ENCODE measurements around the gene TMEM52.

The TMEM52 gene

DNA sequence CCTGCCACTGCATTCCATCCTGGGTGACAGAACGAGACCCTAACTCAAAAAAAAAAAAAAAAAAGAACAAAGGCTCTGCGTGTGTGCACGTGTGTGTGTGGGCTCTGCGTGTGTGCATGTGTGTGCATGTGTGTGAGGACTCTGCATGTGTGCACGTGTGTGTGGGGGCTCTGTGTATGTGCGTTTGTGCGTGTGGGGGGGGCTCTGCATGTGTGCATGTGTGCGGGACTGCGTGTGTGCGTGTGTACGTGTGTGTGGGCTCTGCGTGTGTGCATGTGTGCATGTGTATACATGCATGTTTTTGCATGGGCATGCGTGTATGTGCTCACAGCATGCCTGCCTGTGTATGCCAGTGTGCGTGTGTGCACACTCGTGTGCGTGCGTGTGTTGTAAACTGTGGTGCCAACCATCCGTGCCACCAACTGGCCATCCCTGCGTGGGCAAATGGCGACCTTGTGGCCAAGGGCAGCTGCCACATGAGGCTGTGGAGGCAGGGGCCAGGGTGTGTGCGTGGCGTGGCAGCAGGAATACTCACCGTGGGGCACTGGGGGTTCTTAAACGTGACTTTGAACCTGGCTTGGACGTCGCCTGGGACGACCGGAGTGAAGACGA is 26.8 kb upstream of the TMEM52 start:
- H3K4me1 ChIP-seq (ENCODE audit: low read length): no peaks in the 10 kb centered on the region
- H3K9me3 ChIP-seq (replicated peaks; ENCODE audit: insufficient read depth, low read length): no peaks in the 10 kb centered on the region
- TF ChIP-seq EZH2 (optimal IDR thresholded peaks at IDR 0.05; ENCODE audit: low read depth, low read length): no peak
- no peak for TF ChIP-seq EZH2phosphoT487 (IDR thresholded peaks at IDR 0.05; ENCODE audit: low read length)
- TF ChIP-seq, protein P1, sequence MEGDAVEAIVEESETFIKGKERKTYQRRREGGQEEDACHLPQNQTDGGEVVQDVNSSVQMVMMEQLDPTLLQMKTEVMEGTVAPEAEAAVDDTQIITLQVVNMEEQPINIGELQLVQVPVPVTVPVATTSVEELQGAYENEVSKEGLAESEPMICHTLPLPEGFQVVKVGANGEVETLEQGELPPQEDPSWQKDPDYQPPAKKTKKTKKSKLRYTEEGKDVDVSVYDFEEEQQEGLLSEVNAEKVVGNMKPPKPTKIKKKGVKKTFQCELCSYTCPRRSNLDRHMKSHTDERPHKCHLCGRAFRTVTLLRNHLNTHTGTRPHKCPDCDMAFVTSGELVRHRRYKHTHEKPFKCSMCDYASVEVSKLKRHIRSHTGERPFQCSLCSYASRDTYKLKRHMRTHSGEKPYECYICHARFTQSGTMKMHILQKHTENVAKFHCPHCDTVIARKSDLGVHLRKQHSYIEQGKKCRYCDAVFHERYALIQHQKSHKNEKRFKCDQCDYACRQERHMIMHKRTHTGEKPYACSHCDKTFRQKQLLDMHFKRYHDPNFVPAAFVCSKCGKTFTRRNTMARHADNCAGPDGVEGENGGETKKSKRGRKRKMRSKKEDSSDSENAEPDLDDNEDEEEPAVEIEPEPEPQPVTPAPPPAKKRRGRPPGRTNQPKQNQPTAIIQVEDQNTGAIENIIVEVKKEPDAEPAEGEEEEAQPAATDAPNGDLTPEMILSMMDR (IDR thresholded peaks at IDR 0.05; ENCODE audit: low read length): no peak
- H3K36me3 ChIP-seq (replicated peaks; ENCODE audit: insufficient read depth, low read length): no peaks in the 10 kb centered on the region
- H3K27me3 ChIP-seq (replicated peaks; ENCODE audit: insufficient read depth, low read length): peaks cover 91% of the 10 kb centered on the region
- no peak overlapping the region for H3K4me2 ChIP-seq (ENCODE audit: low read depth, low read length)
- no peak overlapping the region for H3K27ac ChIP-seq (ENCODE audit: low read length)
- no peaks in the 10 kb centered on the region for H3K79me2 ChIP-seq (ENCODE audit: low read length)
- no peak for DNase-seq
- no peaks in the 10 kb centered on the region for H3K9me2 ChIP-seq (replicated peaks; ENCODE audit: insufficient read depth, low read length)
- H3K4me3 ChIP-seq (ENCODE audit: low read length): no peak overlapping the region
- no peak overlapping the region for H3K9ac ChIP-seq (ENCODE audit: low read length)
- no peaks in the 10 kb centered on the region for H4K20me1 ChIP-seq (ENCODE audit: insufficient read depth, low read length)
- no peaks in the 10 kb centered on the region for H3F3A ChIP-seq (ENCODE audit: insufficient read depth, low read length)
- no peak overlapping the region for H2AFZ ChIP-seq (ENCODE audit: low read length)

DNA sequence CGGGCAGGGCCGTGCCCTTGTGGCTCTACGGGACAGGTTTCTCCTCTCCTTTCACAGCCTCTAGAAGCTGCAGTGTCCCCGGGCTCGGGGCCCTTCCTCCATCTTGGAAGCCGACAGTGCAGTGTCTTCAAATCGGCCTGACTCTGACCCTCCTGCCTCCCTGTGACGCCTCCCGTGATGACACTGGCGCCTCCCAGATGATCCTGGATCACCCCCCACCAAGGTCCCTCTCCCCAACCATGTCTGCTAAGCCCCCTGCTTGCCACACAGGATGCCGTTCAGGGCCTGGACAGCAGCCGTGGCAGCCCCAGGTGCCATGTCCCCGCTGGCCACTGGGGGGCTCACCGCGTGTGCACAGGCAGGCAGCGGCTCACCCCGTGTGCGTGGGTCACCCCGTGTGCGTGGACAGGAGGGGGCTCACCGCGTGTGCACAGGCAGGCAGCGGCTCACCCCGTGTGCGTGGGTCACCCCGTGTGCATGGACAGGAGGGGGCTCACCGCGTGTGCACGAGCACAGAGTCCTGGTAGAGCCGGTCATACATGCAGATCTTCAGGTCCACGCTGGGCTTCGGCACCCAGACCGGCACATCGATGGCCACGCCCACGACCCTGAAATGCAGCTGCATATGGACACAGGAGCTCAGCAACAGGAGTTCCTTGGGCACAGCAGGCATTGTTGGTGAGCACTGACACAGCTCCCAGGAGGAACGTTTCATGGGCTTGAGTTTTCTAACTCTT is 24.9 kb upstream of the TMEM52 start:
- Histone ChIP-seq H3K27ac (ENCODE audit: low read length) (no peak overlapping the region), H3K9ac (ENCODE audit: low read length) (no peak overlapping the region), H3K79me2 (ENCODE audit: low read length) (no peaks in the 10 kb centered on the region), H3F3A (ENCODE audit: insufficient read depth, low read length) (no peaks in the 10 kb centered on the region), H3K9me3 (replicated peaks; ENCODE audit: insufficient read depth, low read length) (no peaks in the 10 kb centered on the region), H3K36me3 (replicated peaks; ENCODE audit: insufficient read depth, low read length) (no peaks in the 10 kb centered on the region), H2AFZ (ENCODE audit: low read length) (no peak overlapping the region), H3K4me3 (ENCODE audit: low read length) (no peak overlapping the region), H3K9me2 (replicated peaks; ENCODE audit: insufficient read depth, low read length) (no peaks in the 10 kb centered on the region), H3K27me3 (replicated peaks; ENCODE audit: insufficient read depth, low read length) (peaks cover 90% of the 10 kb centered on the region), H3K4me2 (ENCODE audit: low read depth, low read length) (peak overlapping the region; percentile 4; the same call in 1 of the 2 replicates), H3K4me1 (ENCODE audit: low read length) (no peaks in the 10 kb centered on the region), H4K20me1 (ENCODE audit: insufficient read depth, low read length) (no peaks in the 10 kb centered on the region)
- no peak for TF ChIP-seq EZH2 (optimal IDR thresholded peaks at IDR 0.05; ENCODE audit: low read depth, low read length)
- TF ChIP-seq, protein P1 (IDR thresholded peaks at IDR 0.05; ENCODE audit: low read length): peak; percentile 84
- DNase-seq: peak; percentile 21

DNA sequence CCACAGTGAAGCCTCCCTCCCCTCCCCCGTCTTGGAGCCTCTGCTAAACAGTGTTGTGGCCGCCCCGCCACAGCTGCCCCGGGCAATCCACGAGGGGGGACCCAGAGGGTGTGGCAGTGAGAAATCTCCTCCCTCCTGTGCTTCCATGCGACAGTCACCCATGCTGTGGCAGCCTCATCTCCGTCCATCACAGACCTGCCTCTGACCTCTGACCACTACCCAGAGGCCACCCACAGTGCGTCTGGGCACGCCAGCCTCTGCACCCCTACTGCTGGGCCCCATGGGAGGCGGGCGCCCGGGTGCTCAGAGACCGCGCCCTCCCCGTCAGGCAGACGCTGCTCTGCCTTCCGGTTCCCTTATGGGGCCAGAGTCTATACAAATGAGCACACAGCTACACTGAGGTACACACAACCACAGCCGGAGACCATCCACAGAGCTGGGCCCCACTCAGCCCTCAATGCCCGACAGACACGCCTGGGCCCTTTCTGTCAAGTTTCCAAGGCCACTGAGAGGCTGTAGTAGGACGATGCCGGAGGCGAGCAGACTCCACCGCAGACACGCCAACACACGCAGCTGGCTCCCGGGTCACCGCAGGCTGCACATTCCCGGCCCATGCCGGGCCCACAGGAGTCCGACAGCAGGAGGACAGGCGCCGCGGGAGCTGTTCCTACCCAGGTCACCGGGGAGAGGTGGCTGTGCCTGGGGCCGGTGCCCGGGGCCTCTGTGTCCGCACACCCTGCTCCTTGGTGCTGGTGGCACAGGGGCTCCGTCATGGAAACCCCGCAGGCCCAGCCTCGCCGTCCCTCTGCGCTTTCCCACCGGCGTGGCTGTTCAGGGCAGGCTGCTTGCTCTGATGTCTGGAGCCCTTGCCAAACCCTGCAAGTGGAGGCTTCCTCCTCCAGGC is 23.9 kb upstream of the TMEM52 start:
- Histone ChIP-seq H2AFZ (ENCODE audit: low read length) (peak overlapping the region; percentile 26; the same call in 1 of the 2 replicates), H3F3A (ENCODE audit: insufficient read depth, low read length) (no peaks in the 10 kb centered on the region), H3K4me1 (ENCODE audit: low read length) (no peaks in the 10 kb centered on the region), H3K36me3 (replicated peaks; ENCODE audit: insufficient read depth, low read length) (no peaks in the 10 kb centered on the region), H3K27me3 (replicated peaks; ENCODE audit: insufficient read depth, low read length) (peaks cover 94% of the 10 kb centered on the region), H3K4me3 (ENCODE audit: low read length) (no peak overlapping the region), H3K79me2 (ENCODE audit: low read length) (no peaks in the 10 kb centered on the region), H3K9me2 (replicated peaks; ENCODE audit: insufficient read depth, low read length) (no peaks in the 10 kb centered on the region), H4K20me1 (ENCODE audit: insufficient read depth, low read length) (no peaks in the 10 kb centered on the region), H3K4me2 (ENCODE audit: low read depth, low read length) (peak overlapping the region; percentile 55), H3K9ac (ENCODE audit: low read length) (no peak overlapping the region), H3K9me3 (replicated peaks; ENCODE audit: insufficient read depth, low read length) (no peaks in the 10 kb centered on the region), H3K27ac (ENCODE audit: low read length) (no peak overlapping the region)
- no peak for DNase-seq
- TF ChIP-seq EZH2 (optimal IDR thresholded peaks at IDR 0.05; ENCODE audit: low read depth, low read length) (no peak), EZH2phosphoT487 (IDR thresholded peaks at IDR 0.05; ENCODE audit: low read length) (no peak)
- TF ChIP-seq, protein P1 (IDR thresholded peaks at IDR 0.05; ENCODE audit: low read length): no peak
